ENCODE data around the gene CAST.
A peak's percentile ranks its signal among the peaks of the same experiment; 100 is the strongest.

Gene CAST

DNA sequence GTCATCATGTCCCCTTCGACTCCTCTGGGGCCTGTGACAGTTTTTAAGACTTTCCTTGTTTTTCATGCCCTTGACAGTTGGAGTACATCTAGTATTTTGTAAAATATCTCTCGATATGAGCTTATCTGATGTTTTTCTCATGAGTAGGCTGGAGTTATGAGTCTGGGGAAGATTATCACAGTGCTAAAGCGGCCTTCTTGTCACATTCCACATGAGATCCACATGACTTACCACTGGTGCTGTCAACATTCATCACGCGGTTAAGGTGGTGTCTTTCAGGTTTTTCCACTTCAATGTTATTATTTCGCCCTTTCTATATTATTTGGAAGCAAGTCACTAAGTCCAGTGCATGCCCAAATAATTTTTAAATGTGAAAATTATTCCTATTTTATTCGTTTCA is 17.1 kb upstream of the CAST start:
- DNase-seq = no peak

DNA sequence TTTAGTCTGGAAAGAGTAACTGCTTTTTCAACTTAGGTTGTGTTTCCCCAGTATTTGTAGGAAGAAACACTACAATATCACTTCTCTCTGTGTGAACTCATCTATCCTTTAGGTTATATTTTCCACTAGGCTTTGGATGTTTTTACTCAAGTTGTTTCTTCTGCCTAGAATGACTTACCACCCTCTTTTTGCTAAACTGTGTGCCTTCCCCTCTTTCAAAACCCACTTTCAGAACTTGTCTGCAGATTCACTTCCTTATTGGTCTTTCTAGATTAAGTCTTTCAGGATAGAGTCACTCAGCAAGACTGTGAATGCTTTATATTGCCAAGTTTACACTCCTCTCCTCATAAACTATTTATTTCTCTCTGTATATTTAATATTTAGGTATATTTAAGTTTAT is 14.2 kb upstream of the CAST start:
- DNase-seq = no peak

DNA sequence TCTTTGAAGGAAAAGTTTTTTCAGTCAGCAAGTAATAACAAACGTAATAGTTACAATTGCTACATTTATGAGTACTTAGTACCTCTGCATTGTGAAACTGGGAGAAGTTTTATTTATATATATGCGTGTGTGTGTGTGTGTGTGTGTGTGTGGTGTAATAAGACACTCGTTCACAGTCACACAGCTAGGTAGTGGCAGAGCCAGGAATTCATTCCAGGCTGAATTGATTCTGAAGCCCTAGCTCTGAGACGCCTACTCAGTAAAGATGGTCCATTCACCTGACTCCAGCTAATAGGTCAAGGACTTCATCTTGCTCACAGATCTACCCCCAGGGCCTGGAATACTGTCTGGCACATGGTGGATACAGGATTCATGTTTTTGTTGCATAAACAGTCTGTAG is 13.6 kb upstream of the CAST start:
- no peak for DNase-seq

DNA sequence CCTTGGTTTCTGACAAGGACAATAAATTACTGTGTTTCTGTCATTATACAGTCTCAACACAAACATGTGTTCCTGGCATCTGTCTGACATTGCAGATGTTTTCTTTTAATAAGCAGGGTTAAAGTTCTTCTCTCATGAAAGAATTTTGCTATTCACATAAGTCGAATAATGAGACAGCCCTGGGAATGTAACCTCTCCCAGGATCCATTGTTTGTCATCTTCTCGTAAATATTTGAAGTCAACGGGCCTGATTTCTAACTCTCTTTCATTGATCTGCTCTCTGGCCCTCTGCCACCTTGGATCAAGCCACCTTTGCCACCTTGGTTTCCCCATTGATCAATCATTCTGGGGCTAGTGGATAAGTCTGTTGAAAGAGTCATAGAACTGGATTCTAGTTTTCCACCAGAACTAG is 12.9 kb upstream of the CAST start:
- DNase-seq = no peak

DNA sequence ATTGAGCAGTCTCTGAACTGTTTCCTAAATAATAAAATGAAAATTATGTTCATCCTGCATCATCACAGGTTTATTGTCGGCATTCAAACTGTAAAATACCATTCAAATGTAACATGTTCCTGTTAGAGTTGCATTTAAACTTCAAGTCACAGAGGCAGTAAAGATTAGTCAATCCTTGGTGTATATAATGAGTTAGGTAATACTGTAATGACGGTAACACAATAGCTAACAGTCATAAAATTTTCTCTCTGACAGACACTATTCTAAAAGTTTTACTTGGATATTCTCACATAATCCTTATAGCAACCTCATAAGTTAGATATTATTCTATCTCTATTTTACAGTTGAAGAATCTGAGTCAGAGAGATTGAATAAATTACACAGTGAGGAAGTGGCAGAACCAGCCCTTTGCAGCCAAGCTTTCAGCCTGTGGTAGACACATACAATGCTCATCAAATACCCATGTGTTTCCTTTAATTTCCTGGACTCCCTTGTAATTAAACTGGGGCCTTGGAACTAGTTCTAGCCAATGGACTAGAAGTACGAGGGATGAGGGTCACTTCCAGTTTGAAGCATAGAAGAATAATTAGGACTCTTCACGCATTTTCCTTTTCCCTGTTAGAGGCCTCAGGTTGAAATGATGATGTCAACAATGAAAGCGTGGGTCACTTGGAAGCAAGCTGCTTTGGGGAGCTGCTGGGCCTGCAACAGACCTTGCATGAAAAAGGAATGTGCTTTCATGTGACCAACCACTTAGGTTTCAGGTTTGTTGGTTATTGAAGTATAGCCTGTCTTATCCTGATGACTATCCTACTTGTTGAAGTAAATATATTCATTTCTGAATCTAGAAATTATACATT is 12.3 kb upstream of the CAST start:
- DNase-seq = no peak

DNA sequence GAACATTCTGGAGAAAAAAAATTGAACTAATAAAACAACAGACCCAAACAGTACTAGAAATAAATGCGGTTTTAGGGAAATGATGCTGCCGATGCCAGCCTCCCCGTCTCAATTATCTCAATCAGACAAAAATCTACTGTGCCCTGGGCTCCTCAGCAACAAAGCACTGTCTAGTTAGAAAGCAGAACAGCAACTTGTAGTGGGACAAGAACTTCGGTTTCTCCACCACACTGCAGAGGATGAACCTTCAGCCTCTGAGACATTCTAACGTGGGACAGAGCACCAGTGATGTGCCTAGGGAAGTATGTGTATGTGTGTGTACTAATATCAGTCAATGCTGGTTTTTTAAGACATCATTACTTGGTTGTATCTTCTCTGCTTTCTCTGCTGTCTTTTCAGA is 11.1 kb upstream of the CAST start:
- no peak for DNase-seq

DNA sequence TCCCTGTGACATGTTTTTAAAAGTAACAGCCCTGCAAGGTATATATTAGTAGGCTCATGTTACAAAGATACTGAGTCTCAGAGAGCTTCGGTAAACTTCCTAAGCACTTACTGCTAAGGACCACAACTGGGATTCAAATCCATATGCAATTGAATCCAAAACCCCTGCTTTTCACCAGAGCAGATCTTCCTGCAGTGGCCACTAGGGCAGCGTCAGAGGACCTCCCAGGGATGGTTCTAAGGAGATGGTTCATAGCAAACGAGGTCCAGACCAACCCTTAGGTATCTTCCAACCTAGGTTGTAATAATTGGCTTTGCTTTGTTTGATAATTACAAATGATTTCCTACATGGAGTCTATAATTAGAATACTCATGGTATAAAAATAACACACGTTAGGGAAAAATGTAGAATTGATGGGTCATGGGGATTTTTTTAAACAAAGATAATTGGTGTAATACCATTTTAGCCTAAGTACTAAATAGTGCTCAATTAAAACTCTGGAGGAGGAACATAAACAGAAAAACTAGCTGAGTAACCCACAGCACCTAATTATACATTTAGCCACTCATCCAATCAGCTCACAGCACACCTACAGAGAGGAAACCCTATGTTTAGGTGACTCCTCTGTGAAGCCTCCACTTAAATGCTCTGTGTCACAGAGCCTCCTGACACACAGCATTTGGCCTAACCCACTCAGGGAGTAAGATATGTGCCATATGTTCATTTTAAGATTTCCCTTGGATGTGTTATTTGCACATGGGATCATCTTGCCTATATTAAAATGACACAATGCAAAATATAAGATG is 10.0 kb upstream of the CAST start:
- DNase-seq = peak; percentile 7

DNA sequence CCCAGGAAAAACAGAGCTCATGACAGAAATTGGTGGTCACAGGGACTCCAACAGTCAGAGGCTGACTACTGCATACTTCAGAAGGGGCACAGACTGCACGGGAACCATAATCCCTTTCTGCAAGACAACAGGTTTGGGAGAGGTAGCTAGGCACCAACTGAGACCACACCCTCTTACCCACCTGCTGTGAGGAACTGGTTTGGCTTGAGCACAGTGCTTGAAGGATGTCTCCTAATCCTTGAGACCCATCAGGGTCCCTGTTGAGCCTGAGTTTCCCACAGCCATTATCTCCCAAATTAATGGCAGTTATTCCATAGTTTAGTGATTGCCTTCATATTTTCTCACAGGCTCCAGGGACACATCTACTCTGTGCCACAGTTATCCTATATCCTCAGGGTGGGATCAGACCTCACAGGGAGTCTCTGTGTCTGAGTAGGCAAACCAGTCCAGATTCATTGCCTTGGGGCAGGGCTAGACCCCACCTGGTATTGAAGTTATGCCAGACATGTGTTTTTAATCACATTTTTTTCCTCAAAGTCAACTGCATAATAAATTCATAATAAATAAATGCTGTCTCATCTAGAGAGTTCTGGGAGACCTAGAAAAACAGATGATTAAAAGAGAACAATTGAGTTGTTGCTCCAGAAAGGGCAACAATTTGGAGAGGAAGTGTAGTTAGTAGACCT is 9.3 kb upstream of the CAST start:
- no peak for DNase-seq

DNA sequence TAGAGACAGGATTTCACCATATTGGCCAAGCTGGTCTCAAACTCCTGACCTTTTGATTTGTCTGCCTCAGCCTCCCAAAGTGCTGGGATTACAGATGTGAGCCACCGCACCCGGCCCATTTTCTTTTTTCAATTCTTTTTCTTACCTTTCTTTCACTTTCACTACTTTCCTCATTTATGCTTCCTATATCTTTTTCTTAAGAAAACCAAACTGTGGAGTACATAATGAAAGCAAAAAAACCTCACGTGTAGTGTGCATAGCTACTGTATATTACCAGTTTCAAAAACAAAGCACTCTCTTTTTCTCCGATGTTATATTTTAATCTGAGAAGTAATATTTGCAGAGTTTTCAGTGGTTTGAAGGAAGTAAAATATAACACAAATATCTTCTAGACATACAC is 8.0 kb upstream of the CAST start:
- DNase-seq = no peak

DNA sequence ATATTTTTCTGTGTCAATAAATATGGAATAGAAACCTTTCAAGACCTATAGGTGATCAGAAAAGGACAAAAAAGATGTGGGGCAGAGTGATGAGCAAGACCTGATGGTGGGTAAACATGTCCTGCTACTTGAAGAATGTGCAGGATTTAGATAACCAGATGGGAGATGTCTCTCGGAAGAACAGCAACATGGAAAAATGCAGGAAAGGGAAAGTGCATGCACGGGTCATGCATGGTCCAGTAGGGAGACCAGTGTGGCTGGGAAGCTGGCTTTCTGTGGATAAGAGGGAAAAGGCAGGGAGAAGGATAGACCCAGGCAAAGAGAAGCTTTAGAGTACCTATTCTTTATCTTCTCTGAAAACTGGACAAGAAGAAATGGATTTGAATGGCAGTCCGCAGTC is 7.1 kb upstream of the CAST start:
- DNase-seq = no peak

DNA sequence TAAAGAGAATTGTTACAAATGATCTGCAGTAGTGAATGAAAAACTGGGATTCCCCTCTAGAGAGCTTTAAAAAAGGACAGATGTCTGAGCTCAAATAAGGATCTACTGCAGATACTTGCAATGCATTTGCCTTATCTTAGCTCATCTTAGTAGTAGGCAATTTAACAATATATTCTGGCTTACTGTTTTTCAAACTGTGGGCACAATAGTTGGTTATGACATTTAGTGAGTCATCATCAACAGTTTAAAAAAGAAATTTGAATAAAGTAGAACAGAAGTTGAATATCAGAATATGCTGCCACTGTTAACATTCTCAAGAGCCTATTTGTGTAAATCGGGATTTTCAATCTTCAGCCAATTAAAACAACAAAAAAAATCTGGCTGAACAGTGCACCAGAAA is 6.7 kb upstream of the CAST start:
- no peak for DNase-seq

DNA sequence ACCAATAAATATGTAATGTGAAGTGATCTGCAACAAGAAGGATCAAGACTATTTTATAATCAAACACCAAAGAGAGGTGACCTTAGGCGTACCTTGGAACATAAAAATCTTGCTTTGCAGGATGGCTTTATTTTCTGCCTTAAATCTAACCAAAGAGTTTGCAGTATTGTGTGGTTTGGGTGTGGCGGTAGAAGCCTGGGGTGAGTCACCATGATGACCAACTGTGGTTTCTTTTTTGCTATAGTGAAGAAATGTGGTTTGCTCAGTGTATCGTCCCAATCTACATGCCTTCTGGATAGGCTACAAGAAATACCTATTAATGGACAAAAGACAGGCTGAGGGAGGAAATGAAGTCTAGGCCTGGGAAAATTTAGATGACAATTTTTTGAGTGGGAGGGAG is 5.1 kb upstream of the CAST start:
- peak; percentile 56 for DNase-seq

DNA sequence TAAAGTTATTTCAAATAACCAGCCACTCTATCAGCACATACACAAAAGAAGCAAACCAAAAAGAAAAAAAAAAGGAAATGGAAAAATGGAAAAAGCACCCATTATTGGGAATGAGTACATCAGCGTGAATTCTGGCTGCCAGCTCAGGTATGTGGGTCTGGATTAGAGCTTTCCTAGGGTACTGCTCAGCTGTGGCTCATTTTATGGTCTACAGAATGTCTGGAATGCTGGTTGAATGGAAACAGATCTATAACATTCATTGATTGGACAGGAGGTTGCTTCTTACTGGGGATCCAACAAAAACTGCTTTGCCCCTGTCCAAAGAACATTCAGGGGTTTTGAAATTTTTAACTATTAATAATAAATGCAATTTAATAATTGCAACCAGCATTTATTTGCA is 3.9 kb upstream of the CAST start:
- no peak for DNase-seq

DNA sequence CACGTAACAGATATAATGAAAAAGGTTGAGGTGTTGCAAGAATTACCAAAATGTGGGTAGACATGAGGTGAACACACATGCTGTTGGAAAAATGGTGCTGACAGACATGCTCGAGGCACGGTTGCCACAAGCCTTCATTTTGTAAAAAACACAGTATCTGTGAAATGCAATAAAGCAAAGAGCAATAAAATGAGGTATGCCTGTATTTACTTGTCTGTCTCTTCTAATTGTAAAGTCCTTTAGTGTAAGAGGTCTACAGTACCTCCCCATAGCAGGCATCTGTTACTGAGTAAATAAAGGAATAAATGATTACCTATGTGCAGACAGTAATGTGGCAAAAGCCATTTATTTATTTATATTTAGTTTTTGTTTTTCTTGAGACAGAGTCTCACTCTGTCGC is 3.0 kb upstream of the CAST start:
- DNase-seq = no peak

DNA sequence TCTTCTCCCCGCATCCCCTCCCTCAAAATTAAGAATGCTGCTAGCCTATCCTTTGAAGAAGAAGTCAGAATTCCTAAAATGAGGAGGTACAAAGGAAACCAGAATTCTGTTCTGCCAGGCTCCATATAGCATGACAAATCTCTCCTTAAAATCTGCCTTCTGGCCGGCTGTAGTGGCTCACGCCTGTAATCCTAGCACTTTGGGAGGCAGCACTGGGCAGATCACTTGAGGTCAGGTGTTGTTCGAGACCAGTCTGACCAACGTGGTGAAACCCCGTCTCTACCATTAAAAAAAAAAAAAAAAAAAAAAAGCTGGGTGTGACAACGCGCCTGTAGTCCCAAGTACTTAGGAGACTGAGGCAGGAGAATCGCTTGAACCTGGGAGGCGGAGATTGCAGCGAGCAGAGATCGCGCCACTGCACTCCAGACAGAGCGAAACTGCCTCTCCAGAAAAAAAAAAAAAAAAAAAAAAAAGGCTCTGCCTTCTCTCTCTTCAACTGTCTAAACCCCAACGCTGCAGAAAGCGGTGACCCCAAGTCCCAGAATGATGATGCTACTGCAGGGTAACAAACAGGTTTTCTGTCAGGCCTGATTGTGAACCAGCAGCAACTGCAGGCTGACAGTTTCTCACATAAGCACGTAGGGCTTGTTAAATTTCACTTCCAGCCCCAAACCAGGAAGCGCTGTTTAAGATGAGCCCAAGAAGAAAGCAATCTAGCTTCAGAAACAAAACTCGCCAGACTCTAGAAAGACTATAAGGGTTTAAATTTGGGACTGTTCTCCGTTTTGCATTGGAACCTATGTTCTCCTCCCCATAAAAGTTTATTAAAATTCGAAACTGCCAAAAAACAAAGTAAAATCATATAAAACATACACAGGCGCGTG is 963 bp upstream of the CAST start:
- peak; percentile 39 for DNase-seq

DNA sequence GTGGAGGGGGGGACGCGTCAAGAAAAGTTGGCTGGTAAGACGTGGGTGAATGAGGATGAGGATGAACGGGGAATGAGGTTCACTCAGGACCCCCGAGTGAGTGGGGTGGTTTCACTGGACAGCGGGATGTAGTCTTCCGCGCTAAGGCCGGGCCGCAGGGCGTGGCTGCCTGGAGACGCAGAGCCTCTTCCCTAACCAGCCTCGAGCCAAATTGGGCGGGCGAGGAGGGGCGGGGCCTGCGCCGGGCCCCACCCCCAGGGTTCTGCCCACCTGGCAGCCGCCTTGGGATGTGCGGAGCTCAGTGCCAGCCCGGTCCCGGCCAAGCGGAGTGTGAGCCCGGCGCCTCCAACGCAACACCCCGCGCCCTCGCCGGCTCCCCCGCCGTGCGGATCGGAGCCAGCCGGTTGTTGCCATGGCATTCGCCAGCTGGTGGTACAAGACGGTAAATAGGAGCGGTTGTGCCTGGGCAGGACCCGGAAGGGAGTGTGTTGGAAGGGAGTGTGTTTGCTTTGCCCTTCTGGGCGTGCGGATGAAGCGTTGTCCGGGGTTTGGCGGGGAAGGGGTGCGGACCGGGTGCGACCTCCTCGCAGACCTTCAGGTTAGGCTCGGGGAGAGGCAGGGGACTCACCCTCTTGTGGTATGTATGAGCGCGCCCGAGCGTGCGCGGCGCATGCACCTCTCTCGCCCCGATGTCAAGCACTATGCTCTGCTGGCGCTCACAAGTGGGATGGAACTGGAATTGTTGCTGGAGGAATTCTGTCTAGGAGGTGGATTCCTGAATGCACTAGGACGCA is 746 bp downstream of the CAST start:
- peak; percentile 91 for DNase-seq

DNA sequence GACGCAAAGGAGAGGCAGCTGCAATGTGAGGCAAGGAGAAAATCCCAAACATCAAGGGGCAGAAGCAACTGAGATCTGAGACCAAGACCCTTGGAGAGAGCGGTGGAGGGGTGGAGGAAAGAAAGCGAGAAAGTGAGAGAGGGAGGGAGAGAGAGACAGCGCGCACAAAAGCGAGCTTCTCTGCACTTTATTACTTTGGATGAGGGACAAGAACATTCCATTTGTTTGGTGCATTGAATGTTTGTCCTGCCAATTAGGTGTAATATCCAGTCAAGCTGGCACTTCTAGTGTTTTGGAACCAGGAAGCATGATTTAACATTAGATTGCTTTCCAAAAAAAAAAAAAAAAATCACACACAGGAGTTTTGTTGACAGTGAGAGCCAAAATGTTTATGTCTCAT is 1.4 kb downstream of the CAST start:
- no peak for DNase-seq

DNA sequence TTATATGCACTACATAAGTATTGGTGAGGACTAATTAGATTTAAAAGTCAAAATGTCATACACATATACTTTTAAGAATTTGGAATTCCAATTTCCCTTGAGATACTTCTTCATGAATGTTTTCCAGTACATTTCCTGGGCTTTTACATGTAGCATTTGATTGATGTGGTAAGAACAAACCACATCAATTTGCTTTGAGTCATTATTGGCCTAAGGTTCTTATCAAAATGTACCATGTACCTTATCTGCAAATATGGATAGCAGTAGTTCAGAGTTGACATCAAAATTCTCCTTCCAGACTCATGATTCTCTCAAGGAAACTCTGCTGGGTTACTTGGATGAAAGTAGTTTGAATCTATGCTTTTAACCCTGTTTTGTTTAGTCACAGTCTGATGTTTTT is 2.5 kb downstream of the CAST start:
- no peak for DNase-seq

DNA sequence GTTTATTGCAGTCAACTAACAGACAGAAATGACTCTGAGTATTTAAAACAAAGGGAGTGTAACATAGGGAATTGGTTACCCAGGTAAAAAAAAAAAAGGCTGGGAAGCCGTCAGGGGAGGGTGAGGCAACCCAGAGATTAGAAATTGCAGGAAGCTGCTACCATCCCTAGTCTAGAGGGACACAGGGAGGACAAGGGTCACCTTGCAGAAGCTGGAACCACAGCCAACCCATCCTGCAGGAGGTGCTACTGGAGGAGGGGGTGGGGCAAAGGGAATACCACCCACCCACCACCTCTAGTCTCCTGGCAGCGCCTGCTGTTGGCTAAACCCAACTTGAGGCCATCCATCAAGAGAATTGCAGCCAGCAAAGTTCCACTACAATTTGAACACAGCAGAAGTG is 6.5 kb downstream of the CAST start:
- no peak for DNase-seq

DNA sequence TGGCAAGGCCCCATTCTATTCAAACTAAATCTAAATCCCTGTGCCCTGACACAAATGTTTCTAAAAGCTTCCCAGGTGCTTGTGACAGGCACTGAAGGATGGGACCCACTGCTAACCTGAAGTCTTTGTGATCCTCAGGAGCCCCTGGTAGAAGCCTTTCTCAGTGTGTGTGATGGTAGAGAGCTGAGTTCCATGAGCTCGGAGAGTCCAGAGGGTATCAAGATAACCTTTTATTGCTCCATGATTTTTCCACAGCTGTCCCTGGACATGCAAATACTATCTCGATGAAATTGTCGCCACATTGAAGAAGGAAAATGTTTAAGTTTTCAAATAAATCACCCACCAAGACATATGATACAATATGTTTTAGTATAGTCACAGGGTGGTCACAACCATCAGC is 7.7 kb downstream of the CAST start:
- DNase-seq = no peak

DNA sequence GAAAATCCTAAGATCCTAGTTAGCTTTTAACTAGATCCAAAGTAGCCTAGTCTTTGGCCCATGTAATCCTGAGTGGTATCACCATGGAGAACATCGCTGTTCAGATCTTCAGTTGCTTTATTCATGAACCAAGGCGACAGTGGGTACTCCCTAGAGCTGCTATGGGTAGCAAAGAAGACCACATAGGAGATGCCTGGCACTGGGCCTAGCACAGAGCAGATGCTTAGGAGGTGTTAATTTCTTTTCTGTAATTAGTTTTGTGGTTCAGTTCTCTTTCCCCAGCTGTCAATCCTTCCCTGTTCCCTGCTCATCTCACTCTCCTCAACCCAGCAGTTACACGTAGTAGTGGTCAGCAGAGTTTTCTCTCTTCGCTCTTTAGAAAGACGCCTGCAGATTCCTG is 9.3 kb downstream of the CAST start:
- no peak for DNase-seq

DNA sequence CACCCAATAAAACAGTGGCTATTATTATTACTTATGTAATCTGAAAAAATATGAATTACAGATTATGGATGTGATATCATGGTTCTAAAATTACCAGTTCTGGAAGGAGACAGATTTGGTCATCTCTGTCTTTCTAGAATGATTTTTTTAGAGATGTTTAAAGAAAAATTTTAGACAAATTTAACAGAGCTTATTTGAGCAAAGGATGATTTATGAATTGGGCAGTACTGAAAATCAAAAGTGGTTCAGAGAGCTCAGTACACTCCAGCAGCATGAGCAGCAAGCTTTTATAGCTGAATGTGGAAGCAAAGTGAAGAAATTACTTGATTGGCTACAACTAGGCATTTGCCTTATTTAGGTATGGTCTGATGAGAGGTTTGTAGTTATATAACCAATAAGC is 11.0 kb downstream of the CAST start:
- DNase-seq = no peak

All from stimulated activated CD4-positive, alpha-beta T cell treated with anti-CD3 and anti-CD28 coated beads, Interleukin-15, amount 100 ng/mL, for 24 hours (primary cell).